Stomach (tissue), 4 donors: ENCODE results near the gene WDR93.

Experiments used
- CTCF ChIP-seq, 7 experiments: fragments of 450-650 bp in 4 of 7; fragments of 200-600 bp in 3 of 7; sonication (generic) in 3 of 7; IDR thresholded peaks; one replicate each; pipeline ENCODE4 v1.5.1; 2016 to 2019; ENCODE audit warnings: antibody characterized with exemption in 7 of 7, control low read depth in 2 of 7, mild to moderate bottlenecking in 1 of 7
- POLR2A ChIP-seq, 4 donors: fragments of 450-650 bp; IDR thresholded peaks; one replicate each; pipeline ENCODE4 v1.6.1; 2016; ENCODE audit warnings: antibody characterized with exemption in 4 of 4, control low read depth in 2 of 4, mild to moderate bottlenecking in 1 of 4, moderate library complexity in 1 of 4

GRCh38 chr15:89770041-89770440 is 79.4 kb downstream of the WDR93 start:
- TF ChIP-seq CTCF (IDR thresholded peaks at IDR 0.05) = no peak
- TF ChIP-seq POLR2A (IDR thresholded peaks at IDR 0.05) = no peak
